GM18517 (cell line): ENCODE results near the gene UTP11.

ENCODE experiments used
- ATAC-seq: cut with Tn5 transposase; IDR thresholded peaks from one replicate; pipeline ENCODE4 v1.9.1; 2021; ENCODE audit warnings: mild to moderate bottlenecking, moderate library complexity; ENCODE audit not compliant: unreplicated experiment

The UTP11 gene

GRCh38 chr1:38045401-38046332 lies 33.1 kb downstream of the UTP11 start:
- ATAC-seq, result no peak

DNA sequence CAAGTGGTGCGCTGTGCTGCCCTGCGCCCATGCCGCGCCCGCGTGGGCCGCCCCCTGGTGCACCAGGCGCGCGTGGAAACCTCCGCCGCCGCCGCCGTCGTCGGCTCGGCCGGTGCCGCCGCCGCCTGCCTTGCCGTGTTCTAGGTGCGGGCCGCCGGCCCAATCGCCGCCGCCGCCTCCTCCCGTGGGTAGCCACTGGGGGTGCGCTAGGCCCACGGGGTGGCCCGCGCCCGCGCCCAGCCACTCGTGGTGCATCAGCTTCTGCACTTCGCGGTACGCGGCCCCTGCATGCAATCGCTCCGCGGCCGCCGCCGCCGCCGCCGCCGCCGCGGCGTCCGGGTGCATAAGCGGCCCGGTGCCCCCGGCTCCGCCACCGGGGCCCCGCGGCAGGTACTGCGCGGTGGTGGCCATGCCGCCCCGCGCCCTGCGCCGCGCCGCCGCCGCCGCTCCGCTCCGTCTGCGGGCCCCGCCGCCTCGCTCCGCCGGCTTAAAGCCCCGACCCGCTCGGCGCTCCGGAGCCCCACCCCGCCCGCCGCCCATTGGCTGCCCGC lies 33.9 kb downstream of the UTP11 start, which contains the start of gene POU3F1:
TSS of gene POU3F1 (minus strand) at position 461 of the 551 bp plus-strand sequence. CDS start at position 411, 50 bp downstream.
- no peak for ATAC-seq

GRCh38 chr1:38046884-38047602 lies 34.5 kb downstream of the UTP11 start:
- ATAC-seq, result no peak

DNA sequence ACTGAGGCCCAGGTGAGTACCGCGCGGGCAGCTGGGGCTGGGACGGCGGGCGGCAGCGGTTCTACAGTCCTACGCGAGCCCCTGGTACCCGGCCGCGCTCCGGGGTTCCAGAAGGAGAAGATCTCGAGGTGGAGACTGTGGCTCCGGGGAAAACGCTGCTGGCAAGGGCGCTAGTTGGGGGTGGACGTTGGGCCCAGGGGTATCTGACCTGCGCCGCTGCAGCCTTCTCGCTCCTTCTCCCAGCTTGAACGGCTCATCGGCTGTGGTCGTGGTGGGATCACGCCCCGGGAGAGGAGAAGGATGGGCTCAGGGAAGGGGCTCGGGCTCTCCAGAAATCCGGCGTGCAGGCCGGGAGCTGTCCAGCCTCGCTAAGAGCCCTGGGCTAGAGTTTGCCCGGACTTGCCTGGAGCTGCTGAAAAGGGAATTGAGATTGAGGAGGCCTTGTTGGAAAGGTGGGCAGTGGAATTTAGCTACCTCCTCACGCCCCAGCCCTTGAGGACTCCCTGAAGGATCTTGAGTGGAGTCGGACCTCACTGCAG lies 35.1 kb downstream of the UTP11 start:
- ATAC-seq, result no peak

DNA sequence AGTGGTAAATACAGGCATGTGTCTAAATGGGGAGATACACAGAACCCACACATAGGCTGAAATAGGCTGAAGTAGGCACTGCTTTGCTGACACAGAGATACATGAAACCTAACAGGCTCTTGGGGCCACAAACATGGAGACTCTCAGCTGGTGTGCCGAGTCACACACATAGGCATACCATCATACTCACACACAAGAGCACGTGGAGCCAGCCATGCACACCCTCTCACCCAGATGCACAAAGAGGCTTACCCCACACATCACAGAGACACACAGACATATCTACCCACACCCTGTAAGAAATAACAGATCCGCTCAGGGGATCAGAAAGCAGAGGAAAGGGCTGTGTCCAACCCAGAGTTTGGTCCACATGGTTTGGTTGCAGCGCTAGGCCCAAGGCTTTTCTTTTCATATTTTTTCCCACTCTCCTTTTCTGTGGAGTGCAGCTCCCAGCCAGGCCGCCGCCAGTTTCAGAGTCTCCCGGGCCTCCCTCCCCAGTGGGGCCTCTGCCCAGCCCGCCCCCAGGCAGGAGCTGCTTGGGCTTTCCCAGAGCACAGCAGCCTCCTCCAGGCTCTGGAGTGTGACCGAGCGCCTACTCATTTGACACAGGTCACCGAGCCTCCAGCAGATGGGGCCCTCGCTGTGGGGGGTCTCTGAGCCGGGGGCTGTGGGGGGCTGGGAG lies 38.0 kb downstream of the UTP11 start:
- ATAC-seq, result no peak

DNA sequence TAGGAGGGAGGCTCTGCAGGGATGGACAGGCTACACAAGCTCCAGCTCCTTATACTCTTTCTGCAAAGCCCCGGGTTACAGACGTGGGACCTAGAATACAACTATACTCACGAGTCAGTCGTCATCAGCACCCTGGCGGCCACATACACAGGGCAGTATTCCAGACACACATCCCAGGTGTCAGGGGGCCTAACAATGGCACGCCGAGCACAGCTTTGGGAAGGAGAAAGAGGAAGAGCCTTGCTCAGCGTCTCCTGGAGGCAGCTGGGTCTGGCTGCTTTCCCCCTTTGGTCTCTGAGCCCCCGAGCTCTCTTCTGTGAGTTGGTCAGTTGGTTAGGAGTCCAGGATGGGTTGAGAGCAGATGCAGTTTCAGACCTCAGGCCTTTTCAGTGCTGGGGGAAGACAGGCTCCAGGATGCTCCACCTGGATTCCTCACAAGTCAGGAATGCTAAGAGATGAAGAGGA lies 38.6 kb downstream of the UTP11 start:
- no peak for ATAC-seq

GRCh38 chr1:38052750-38053415 lies 40.3 kb downstream of the UTP11 start:
- no peak for ATAC-seq

DNA sequence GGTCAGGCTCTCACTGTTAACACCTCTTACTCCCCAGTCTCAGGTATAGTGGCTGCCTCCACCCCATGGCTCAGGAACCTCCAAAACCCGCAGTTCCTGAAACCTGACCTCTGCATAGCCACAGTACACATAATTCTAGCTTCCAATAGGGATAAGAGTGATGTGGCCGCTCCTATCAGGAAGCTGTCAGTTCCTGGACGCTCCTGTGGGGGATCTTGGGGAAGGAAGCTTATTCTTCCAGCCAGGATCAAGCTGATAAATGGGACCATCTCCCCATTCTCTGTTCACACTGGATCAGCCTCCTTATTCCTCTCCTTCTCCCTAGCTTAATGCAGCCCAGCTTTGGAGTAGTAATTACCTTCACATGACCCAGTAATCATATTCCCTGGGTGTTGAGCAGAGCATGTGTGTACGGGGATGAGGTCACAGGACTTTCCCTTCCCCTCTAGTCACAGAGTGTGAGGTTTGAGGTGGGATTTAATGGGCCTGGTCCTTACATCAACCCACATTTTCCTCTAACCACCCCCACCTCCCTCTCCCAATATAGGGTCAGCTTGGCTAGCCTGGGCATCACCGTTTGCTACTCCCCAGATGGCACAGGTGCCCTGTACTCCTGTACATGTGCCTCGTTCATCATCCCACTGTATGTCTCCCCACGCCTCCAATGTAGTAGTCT lies 41.0 kb downstream of the UTP11 start:
- ATAC-seq, result no peak

- ATAC-seq, result no peak
Observed at GRCh38 chr1:38055398-38055797, 42.9 kb downstream of the UTP11 start.

DNA sequence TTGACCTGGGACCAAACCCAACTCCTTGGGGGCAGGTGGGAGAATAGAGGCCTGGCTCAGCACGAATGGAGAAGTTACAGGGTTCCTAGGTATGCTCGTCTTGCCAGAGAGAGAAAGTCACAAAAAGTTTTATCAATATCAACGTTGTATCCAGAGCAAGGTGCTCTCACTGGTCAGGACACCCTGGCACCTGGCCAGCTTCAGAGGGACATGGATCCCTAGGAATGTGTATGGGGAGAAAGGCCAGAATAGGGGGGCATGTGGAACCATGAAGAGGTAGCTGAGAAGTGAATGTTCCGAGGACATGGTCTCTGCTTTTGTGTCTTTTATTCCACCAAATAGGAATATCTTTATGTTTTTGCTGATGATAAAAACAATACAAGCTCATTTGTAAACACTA lies 43.4 kb downstream of the UTP11 start:
- ATAC-seq, result no peak

DNA sequence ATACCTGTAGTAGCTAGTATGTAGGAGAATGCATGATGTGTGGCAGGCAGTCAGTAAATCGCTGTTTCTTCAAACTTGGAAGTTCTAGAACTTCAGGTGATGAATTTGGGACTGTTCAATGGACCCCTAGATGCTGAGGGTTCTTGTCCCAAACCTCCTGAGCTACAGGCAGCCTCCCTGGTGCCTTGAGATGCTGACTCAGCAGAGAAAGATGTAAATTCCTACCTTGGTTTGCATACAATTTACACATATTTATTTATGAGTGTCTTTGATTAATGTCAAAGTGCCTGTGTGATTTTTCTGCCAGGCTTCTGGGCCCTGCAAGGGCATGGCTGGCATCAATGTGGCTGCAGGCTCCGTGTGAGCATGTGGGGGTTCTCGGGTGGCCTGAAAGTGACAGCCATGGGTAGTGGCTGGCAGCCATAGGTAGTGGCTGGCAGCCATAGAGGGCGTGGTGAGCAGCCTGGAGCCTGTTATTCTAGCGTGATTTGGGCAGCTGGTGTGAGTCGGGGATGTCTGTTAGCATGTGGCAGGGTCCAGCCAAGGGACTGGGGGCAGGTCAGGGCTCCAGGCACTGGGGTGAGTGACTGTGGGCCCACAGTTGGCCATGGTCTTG lies 47.2 kb downstream of the UTP11 start:
- no peak for ATAC-seq

GRCh38 chr1:38060498-38060897 lies 48.0 kb downstream of the UTP11 start:
- ATAC-seq, result no peak

GRCh38 chr1:38061290-38061689 lies 48.8 kb downstream of the UTP11 start:
- no peak for ATAC-seq

GRCh38 chr1:38061883-38062328 lies 49.4 kb downstream of the UTP11 start:
- ATAC-seq, result peak; percentile 57

- ATAC-seq, result no peak
Observed at GRCh38 chr1:38062361-38063288, 50.1 kb downstream of the UTP11 start.

GRCh38 chr1:38063616-38064015 lies 51.1 kb downstream of the UTP11 start:
- no peak for ATAC-seq

GRCh38 chr1:38064197-38064903 lies 51.8 kb downstream of the UTP11 start:
- no peak for ATAC-seq
